Neural progenitor cell (in vitro differentiated cells): ENCODE results near the gene IGSF21.

Source experiments
- EZH2 ChIP-seq: fragments of 200-600 bp; sonication (generic); IDR thresholded peaks from 2 replicates; pipeline ENCODE4 v1.6.1; 2017; ENCODE audit warnings: antibody characterized with exemption, mild to moderate bottlenecking, moderate library complexity
- TF ChIP-seq, protein P1 (sequence below): fragments of 200-600 bp; sonication (generic); IDR thresholded peaks from 2 replicates; pipeline ENCODE4 v1.5.1; 2017; ENCODE audit warnings: antibody characterized with exemption, mild to moderate bottlenecking

DNA sequence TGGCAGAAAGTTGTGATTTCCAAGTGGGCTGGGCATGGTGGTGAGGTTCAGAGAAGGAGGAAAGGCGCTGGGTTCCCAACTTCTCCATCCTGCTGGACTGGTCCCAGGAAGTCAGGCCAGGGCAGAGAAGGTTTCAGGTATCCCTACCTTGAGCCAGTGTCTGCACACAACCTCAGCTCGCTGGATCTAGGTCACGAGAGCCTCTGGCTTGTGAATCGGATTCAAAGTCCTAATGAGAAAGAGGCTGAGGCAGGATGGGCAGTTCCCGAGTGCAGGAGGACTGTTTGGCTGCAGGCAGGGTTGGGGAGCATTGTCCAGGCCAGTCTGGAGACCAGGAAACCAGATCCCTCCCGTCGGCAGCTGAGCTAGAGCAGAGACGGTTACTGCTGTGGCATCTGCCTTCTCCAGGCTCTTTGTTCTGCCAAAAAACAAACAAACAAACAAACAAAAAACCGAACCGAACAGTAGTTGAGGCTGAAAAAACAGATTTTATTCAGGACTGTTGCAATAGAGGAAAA, 19.5 kb upstream of the IGSF21 start:
- no peak for TF ChIP-seq EZH2
- TF ChIP-seq, protein P1, sequence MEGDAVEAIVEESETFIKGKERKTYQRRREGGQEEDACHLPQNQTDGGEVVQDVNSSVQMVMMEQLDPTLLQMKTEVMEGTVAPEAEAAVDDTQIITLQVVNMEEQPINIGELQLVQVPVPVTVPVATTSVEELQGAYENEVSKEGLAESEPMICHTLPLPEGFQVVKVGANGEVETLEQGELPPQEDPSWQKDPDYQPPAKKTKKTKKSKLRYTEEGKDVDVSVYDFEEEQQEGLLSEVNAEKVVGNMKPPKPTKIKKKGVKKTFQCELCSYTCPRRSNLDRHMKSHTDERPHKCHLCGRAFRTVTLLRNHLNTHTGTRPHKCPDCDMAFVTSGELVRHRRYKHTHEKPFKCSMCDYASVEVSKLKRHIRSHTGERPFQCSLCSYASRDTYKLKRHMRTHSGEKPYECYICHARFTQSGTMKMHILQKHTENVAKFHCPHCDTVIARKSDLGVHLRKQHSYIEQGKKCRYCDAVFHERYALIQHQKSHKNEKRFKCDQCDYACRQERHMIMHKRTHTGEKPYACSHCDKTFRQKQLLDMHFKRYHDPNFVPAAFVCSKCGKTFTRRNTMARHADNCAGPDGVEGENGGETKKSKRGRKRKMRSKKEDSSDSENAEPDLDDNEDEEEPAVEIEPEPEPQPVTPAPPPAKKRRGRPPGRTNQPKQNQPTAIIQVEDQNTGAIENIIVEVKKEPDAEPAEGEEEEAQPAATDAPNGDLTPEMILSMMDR = no peak
